ENCODE results near the gene TNS1.

DNA sequence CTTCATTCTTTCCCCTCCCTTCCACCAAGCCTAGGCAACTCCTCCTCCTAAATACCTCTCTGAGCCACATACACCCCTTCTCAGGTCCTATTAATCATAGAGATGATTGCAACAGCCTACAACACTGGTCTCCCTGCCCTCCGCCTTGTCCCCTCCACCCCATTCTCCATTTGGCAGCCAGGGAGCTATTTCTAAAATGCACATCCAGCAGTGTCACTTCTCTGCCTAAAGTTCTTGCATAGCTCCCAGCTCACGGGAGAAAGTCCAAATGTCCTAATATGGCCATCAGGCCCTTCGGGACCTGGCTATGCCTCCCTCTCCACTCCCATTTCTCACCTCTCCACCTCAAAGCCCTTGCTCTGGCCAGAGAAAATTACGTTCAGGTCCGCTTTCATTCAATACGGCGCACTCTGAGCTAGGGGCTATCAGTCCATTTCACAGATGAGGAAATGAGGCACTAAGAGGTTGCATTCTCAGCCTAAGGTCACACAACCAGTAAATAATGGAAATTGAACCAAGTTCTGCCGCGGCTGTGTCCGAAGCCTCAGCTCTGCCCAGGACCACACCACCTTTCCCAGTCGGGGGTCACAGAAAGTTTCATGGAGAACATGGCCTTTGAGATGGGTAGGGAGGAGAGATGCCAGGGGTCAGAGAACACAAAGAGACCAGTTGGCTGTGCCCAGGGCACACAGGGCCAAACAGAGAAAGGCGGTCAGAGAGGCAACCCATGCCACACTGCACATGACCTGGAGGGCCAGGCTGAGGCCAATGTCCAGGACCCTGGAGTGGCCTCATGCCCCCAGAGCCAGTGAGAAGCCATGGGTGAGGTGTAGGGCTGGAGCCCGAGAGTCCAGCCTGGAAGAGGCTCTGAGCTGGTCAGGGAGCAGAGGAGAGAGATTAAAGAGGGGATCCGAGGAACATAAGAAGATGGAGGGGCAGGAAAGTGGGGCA lies 72.8 kb downstream of the TNS1 start:
- TF ChIP-seq, protein P1, sequence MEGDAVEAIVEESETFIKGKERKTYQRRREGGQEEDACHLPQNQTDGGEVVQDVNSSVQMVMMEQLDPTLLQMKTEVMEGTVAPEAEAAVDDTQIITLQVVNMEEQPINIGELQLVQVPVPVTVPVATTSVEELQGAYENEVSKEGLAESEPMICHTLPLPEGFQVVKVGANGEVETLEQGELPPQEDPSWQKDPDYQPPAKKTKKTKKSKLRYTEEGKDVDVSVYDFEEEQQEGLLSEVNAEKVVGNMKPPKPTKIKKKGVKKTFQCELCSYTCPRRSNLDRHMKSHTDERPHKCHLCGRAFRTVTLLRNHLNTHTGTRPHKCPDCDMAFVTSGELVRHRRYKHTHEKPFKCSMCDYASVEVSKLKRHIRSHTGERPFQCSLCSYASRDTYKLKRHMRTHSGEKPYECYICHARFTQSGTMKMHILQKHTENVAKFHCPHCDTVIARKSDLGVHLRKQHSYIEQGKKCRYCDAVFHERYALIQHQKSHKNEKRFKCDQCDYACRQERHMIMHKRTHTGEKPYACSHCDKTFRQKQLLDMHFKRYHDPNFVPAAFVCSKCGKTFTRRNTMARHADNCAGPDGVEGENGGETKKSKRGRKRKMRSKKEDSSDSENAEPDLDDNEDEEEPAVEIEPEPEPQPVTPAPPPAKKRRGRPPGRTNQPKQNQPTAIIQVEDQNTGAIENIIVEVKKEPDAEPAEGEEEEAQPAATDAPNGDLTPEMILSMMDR (IDR thresholded peaks at IDR 0.05), result no peak
- TF ChIP-seq EZH2 (IDR thresholded peaks at IDR 0.05; ENCODE audit: borderline replicate concordance, insufficient read depth, low read depth, low read length, poor library complexity, severe bottlenecking), result no peak

Data from B cell (primary cell).